HG03064 (cell line): ENCODE data around the gene TNFRSF6B.
"Not testable (repeated sequence)": the region's sequence is repeated elsewhere in the genome, so short reads cannot be mapped to it uniquely, and the experiment has no call there.

ENCODE experiments used
- ATAC-seq: cut with Tn5 transposase; IDR thresholded peaks from one replicate; pipeline ENCODE4 v1.9.1; 2021; ENCODE audit warnings: low read depth; ENCODE audit not compliant: unreplicated experiment

Gene TNFRSF6B

DNA sequence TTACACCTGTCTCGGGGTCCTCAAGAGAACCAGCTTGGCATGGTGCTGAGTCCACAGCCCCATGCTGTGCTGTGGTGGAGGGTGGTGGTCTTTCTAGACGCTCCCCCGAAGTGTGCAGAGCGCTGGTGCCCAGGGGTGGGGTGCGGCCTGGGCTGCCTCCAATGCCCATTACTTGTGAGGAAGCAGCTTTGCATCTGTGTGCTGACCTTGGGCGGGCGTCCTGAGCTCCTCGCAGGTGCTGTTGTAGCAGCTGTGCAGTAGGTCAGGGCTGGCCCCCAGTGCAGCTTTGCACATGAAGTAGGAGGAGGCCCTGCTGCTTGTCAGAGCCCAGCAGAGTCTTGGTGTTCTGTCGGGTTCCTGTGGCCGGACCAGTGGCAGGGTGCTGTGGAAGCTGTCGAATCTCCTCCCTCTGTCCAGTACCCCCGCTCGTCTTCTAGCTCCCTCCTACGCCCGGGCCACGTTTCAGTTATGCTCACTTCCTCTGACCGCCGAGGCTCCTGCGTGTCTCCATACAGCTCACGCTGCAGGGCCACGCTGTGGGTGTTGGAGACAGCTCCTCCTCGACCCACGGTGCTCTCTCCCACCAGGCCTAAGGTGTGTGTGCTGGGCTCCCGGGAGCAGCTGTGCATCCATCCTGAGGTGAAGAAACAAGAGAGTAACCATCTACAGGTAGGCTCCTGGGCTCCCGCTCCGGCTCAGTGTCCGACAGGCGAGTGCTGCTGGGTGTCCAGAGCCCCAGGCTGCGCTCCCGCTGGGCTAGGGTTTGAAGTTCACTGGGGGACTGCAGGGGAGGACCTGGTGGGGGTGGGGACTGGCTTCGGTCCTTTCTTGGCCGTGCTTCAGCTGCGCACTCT lies 34.3 kb upstream of the TNFRSF6B start:
- ATAC-seq = no peak

DNA sequence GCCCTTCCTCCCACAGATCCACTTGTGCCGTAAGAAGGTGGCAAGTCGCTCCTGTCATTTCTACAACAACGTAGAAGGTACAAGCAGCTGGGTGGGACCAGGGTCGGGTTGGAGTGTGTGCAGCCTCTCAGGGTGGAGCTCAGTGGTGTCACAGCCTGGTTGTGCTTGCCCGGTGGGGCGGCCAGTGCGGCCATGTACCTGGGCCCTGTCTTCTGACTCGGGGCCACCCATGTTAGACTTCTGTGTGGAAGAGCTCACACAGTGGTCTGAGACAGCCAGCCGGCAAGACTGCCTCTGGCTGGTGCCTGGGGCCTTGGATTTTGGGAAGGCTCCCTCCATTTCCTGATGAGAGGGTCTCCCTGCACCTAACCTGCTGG lies 33.7 kb upstream of the TNFRSF6B start:
- no peak for ATAC-seq

DNA sequence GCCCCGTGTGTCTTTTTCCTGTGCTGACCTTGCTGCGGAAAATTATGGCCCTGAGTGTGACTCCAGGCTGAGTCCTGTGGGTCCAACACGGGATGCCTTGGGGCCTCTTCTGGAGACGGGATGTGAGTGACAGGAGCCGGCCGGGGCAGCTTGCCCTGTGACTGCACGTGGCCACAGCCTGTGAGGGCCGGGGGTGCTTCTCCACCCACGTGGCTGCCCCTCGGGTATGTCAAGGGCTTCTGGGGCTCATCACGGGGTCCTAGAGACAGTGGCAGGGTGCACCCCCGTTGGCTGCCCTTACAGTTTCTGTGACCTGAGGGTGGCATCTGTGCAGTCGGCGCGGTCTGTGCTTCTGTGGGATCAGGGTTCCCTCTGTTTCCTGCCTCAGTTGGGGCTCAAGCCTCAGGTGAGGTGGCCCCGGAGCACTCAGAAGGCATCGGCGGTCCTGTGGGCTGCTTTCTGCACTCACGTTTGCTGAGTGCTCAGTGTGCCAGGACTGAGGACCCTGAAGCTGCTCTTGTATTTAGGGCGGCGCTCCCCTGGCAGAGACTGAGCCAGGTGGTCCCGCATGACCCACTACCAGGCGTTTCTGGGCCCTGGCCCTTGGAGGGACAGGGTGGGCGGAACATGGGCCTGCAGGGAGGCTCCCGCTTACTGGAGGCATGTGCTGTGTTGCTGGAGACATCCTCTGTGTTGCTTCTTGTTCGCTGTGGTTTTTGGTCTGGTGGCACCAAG lies 33.0 kb upstream of the TNFRSF6B start:
- no peak for ATAC-seq

DNA sequence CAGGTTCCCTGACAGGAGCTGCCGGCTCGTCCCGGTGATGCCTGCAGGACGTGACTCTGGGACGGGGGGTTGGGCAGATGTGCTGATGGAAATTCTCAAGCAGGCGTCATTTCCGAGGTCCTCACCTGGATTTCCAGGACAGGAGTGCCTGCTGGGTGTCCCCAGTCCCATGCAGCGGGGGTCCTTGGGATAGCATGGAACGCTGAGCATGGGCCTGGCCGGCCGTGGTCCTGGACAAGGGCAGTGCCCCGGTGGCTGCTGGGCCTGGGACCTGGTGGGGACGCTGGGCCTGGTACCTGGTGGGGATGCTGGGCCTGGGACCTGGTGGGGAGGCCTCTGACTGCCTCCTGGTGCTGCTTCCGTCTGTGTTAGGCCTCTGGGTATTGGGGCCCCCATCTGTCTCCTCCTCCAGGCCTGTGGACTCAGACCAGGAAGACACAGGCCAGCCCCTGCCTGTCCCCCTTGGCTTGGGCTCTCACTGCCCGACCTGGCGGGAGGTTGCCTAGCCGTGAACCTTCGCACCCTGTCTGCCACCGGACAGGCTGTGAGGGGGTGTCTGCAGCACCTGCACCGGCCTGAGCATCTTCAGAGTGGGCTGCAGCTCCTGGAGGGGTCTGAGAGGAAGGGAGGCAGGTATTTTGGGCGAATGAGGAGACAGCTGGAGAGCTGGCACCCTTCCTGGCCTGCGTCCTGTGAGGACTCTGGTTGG lies 32.2 kb upstream of the TNFRSF6B start:
- no peak for ATAC-seq

DNA sequence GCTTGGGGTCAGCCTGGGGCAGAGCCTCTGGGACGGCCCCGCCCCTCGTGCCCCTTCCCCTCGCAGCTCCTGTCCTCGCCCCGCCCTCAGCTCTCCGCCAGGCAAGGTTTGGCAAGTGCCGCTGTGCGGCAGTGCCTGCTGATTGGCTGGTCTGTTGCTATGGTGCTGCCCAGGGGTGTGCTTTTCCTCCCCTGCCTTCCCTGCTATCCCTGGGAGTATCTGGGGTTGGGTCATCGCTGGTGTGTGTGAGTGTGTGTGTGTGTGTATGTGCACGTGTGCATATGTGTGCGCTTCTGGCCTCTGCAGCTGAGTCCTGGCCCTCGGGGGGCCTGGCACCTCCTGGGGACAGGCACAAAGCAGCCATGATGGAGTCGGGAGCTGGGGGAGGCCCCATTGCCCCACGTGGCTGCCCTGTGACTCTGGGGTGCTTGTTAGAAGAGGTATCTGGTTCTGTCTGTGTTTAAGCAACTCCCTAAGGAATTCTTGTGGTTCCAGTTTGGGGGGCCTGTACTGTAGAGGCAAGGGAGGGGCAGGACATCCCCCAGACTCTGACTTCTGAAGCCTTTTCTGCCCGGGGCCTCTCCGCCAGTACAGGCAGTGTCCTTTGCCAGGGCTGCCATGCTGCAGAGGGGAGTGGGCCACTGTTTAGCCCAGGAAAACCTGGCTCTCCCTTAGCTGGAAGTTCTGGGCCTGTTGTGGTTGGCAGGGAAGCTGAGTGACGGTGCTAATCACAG lies 31.4 kb upstream of the TNFRSF6B start:
- ATAC-seq = no peak

DNA sequence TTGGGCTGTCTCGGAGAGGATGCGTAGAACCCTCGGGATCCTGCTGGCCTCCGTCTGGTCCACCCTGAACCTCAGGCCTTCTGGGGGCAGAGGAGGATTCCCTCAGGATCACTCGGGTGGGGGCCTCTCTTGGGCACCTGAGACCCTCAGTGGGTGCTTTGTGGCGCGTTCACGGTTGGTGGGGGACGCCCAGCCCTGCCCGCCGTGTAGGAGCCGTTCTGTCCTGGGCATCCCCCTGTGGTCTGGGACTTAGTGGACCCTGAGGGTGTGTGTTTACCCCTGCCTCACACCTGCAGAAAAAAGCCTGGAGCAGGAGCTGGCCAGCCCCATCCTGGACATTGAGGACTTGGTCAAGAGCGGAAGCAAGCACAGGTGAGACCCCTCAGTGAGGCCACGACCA lies 30.7 kb upstream of the TNFRSF6B start:
- no peak for ATAC-seq

DNA sequence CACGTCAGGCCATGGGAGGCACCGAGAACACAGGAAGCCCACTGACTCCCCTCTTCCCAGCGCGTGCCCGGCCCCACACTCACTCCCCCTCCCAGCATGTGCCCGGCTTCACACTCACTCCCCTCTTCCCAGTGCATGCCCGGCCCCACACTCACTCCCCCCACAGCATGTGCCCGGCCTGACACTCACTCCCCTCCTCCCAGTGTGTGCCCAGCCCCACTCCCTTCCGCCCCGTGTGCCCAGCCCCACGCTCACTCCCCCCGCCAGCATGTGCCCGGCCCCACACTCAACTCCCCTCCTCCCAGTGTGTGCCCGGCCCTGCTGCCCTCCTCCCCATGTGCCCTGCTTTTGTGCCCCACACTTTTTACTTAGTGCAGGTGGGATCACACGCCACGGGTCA lies 28.6 kb upstream of the TNFRSF6B start:
- no peak for ATAC-seq

DNA sequence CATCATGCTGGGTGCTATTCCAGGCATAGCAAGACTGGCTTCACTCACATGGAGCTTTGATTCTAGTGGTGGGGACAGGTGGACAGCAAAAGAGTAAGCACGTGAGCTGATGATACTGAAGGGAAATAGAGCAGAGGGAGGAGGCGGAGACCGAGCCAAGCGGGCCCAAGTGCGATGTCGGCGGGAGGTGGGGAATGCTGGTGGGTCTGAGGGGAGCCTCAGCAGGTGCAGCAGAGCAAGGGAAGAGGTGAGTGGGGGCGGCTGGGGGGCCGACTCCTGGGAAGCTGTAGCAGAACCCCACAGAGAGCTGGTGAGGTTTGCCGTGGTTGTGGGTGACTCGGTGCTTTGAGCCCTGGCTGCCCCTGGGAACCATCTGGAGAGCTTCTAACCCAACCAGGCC lies 28.1 kb upstream of the TNFRSF6B start:
- no peak for ATAC-seq

DNA sequence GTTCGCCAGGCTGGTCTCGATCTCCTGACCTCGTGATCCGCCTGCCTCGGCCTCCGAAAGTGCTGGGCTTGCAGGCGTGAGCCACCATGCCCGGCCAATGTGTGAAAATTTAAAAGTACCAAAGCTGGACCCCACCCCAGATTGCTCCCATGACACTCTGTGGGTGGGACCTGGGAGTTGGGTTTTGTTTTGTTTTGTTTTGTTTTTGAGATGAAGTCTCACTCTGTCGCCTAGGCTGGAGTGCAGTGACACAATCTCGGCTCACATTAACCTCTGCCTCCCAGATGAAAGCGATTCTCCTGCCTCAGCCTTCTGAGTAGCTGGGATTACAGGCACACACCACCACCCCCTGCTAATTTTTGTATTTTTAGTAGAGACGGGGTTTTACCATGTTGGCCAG lies 24.8 kb upstream of the TNFRSF6B start:
- ATAC-seq = not testable (repeated sequence)

DNA sequence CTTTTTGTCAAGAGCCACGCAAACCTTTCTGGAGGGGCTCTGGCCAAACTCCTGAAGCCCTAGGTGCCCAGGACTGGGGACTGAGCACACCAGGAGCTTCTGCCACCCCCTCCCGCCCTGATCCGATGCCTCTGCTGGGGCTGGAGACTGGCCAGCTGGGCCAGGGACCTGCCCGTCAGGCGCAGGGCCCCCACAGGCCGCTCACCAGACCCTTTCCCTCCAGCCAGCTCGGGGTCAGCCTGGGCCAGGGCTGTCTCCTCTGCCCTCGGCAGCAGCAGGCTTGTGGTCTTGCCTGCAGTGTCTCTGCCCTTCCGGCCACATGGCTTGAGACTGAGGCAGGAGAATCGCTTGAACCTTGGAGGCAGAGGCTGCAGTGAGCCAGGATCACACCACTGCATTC lies 23.8 kb upstream of the TNFRSF6B start:
- no peak for ATAC-seq

DNA sequence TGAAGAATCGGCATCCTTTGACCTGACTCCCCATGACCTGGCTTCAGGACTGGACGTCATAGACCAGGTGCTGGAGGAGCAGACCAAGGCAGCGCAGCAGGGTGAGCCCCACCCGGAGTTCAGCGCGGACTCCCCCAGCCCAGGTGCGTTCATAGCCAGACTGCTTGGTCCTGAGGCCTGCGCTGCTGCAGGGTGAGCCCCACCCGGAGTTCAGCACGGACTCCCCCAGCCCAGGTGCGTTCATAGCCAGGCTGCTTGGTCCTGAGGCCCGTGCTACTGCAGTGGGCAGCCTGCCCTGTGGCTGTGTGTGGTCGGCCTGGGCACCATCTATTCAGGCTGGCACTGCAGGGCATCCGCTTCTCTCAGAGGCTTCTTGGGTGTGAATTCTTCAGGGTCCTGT lies 22.5 kb upstream of the TNFRSF6B start:
- no peak for ATAC-seq

DNA sequence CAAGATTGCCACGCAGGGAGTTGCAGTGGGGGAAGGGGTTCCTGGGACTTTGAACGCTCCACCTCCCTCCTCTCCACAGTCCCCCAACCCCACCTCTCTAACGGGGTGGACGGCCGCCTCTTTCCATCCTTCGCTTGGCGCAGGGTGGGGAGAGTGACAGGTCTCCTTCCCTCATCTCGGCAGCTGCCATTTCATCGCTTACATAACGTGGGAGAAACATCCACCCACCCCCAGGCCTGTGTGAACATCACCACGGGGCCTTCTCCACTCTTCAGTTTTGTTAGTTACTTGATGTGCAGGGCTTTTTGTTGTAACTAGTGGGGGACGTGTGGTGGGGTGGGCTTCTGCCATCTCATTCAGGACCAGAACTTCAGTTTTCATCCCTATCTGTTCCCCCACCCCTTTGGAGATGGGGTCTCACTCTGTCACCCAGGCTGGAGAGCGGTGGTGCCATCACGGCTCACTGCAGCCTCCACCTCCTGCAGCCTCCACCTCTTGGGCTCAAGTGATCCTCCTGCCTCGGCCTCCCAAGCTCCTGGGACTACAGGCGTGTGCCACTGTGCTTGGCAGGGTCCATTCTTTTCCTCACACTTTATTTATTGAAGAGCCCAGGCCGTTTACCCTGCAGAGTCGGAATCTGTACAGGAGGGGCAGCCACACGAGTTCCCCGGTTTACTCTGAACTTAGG lies 20.6 kb upstream of the TNFRSF6B start:
- ATAC-seq = no peak

DNA sequence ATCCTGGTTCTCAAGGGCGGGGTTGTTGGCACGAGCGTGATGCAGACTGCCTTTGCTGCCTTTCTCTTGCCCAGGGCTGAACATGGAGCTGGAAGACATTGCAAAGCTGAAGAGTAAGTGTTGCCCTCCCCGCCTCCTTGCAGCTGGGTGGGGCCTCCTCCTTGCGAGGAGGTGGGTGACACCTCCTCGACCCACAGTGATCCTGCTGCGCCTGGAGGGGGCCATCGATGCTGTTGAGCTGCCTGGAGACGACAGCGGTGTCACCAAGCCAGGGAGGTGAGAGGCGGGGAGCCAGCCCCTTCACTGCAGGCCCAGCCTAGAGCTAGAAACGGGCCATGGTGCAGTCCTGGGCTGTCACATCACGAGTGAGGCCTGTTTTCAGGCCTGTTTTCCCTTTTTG lies 18.4 kb upstream of the TNFRSF6B start:
- no peak for ATAC-seq

DNA sequence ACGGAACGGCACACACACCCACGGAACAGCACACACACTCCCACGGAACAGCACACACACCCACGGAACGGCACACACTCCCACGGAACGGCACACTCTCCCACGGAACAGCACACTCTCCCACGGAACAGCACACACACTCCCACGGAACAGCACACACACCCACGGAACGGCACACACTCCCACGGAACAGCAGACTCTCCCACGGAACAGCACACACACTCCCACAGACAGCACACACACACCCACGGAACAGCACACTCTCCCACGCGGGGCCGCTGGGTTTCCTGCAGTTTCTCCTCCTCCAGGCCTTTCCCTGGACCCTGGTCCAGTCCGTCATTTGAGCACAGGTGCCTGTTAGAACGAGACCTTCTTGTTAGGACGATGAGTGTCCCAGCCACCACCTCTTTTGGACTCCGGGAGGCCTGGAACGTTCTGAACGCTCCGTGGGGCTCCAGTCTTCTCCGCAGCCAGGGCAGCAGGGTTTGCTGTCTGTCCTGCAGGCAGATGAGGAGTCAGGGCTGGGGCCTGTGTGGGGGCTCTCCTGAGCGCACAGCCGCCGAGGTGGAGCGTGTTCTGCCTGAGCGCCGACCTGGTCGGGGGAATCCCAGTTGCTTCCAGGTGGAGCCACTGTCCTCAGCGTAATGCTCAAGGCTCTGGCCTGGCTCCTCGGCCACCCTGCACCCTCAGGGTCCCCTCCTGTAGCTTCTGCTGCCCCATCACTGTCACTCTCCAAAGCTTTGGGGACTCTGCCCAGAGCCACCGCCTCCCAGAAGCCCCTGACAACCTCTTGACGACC lies 17.6 kb upstream of the TNFRSF6B start:
- no peak for ATAC-seq

DNA sequence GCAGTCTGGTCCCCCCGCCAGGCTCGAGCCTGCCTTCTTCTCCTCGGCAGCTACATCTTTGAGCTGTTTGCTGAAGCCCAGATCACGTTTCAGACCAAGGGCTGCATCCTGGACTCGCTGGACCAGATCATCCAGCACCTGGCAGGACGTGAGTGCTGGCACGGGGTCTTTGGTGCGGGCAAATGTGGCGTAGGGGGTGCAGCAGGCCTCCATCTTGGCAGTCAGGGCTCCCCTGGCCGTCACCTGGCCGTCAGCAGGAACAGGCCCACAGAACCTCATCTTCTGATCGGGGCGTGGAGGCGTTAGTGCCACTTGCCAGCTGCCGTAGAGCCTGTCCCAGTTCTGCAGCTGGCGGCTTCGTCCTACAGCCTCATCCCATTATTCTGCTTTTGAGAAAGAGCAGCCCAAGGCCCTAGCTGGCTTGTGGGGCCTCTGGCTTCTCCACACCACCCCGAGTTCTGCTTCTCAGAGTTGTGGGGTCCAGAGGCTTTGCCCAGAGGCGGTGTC lies 16.6 kb upstream of the TNFRSF6B start:
- ATAC-seq = no peak

DNA sequence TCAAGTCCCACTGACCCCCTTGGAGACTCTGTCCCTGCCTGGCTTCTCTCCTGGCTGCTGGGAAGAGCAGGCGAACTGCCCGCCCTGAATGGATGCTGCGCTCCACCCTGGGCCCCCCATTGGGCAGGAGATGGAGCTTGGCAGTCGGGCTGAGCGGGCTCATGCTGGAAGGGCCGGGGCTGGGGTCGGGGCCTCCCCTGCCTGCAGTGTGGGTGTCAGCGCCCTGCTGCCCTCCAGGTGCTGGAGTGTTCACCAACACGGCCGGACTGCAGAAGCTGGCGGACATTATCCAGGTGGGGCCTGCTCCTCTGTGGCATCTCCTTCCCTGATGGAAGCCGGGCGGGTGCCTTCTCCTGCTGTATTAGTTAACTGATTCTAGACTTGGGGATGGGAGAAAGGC lies 16.0 kb upstream of the TNFRSF6B start:
- no peak for ATAC-seq

DNA sequence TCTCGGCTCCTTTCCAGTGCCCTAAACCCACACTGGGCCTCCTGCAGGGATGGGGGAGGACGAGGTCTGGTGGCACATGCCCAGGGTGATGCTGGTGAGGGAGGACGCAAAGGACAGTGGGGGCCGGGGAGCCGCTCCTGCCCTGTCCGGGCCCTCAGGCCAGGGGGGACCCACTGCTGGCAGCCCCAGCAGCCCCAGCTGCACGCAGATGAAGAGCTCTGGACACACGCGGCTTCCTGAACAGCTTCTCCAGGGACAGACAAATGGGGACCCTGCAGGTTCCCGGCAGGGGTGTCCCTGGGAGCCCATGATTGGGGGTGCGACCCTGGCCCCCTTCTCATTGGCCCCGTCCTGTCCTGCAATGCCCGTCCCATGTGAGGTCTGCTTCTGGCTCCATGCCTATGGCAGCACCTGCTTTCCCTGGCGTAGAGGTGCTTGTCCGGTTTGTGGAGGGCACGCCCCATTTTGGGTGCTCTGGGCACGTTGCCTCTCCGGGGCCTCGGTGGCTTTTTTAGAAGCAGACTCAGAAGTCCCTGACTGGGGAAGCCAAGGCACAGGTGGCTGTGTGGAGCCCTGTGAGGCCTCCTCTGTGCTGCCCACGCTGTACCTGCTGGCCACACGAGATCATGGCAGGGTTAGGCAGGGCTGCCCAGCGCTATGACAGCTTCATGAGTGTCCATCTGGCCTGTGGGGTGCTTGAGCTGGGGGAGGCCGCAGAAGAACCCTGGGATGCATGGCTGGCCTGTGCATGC lies 15.4 kb upstream of the TNFRSF6B start:
- no peak for ATAC-seq

DNA sequence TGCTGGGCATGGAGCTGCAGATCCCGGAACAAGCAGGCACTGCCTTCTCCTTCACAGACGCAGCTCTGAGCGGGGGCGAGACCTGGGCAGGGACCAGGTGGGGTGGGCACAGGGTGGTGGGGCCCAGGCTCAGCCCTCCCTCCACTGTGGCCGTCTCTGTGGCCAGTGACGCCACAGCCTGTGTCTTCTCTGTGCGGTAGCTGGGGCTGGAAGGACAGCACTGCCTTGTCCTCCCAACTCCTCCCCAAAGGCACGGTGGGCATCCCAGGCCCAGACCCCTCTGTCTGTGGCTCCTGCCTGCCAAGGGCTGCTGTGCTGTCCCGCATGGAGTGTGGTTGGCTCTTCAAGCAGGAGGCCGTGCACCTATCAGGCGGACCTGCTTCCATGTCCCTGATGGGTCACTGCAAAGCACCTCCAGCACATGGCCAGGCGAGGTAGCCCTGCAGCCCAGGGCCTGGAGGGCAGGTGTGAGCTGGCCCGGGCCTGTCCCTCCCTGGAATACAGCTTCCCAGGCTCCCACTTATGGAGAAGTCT lies 14.8 kb upstream of the TNFRSF6B start:
- ATAC-seq = no peak
